Jurkat, Clone E6-1 (cell line): ENCODE measurements around the gene LDLRAP1.

ENCODE experiments used
- DNase-seq: peaks from one replicate; pipeline ENCODE4 v3.0.0-alpha.2; 2011; ENCODE audit warnings: low read depth, low spot score
- H3K4me3 ChIP-seq: 2 replicates; pipeline ENCODE4 v1.5.1; 2011; ENCODE audit warnings: mild to moderate bottlenecking, low read length, control low read depth, moderate library complexity

The LDLRAP1 gene

DNA sequence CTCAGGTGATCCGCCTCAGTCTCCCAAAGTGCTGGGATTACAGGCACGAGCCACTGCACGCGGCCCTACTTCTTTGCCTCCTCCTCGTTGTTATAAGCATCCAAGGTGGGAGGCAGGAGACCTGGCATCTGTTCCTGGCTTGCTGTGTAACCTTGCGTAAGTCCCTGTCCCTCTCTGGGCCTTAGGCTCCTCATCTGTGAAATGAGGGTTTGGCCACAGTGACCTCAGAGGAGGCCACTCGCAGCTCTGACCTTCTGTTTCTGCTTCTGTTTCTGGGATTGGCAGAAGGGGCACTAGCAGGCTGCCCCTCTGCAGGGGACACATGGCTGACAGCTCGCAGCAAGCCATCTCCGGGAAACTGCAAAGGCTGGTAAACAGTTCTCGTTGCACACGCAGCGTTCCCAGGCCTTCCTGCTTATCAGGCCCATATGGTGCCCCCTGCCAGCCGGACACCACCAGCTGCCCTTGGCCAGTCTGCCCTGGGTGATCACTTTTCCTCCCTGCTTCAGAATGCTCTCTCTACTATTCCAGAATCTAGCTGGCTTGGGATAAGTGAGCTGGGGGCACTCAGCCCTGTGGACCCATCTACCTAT, 2.6 kb upstream of the LDLRAP1 start:
- H3K4me3 ChIP-seq, result no peak overlapping the region
- no peak for DNase-seq

DNA sequence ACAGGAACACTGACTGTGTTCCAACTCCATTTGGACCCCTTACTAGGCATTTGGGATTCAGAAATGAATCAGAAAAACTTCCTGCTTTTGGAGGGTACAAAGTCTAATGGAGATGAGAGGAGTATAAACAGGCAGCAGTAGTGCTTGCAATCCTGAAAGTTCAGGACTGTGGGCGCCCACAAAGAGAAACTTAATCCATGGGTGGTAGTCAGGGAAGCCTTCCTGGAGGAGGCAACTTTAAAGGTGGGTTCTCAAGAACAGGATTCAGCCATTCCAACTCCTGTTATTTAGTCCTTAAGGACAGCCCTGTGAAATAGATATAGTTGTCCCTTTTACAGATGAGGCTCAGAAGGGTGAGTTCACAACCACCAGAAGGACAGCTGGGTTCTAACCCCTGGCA, 2.0 kb upstream of the LDLRAP1 start:
- no peak overlapping the region for H3K4me3 ChIP-seq
- DNase-seq, result no peak

DNA sequence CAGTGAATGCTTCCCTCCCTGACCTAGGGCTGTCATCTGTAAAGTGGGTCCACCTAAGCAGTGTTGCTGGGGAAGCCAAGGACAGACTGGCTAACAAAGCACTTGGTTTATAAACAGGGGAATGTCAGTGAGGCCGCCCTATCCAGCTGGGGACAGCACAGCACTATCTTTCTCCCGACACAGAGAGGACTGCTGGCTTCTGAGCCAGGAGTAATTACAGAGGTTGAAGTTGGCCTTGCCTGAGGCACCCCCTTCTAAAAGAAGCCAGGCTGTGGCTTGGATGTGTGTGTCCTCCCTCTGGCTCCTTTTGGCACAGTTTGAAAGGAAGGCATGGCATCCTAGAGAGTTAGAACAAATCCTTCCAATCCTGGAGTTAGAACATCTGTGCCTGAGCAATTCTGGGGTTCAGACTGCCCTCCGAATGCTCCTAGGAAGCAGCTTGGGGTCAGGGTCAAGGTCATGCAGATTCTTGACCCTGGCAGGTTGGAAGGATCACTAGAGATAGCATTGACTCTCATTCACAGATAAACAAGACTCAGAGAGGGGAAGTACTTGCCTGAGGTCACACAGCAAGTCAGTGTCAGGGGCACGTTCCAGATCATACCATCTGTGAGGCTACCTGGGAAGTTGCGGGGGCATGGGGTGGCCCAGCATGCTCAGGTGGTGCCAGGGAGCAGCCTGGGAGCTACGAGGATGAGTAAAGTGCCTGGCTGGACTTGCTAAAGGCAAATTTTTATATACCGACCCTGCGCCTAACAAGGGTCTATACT, 1.3 kb upstream of the LDLRAP1 start:
- no peak overlapping the region for H3K4me3 ChIP-seq
- DNase-seq, result no peak

DNA sequence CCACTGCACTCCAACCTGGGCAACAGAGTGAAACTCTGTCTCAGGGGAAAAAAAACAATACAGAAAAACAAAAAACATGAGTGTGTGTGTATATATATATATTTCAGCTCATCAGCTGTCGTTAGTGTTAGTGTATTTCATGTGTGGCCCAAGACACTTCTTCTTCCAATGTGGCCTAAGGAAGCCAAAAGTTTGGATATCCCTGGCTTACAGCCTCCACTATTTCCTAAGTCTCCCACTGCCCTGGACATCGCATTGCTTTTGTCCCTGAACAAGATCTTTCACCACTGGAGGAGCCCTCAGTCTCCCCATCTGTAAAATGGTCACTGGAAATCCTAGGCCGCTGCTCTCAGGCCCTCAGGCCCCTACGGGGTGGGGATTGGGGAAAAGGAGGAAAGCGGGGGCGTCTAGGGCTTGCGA, 391 bp upstream of the LDLRAP1 start:
- no peak overlapping the region for H3K4me3 ChIP-seq
- no peak for DNase-seq

- no peak for DNase-seq
Observed at GRCh38 chr1:25544243-25544764, 898 bp downstream of the LDLRAP1 start.

GRCh38 chr1:25544819-25545218, 1.4 kb downstream of the LDLRAP1 start:
- no peak overlapping the region for H3K4me3 ChIP-seq
- DNase-seq, result no peak

More at GRCh38 chr1:25544243-25544764, 898 bp downstream of the LDLRAP1 start:
- H3K4me3 ChIP-seq, result peak overlapping the region; percentile 50

GRCh38 chr1:25545767-25546166, 2.4 kb downstream of the LDLRAP1 start:
- H3K4me3 ChIP-seq, result no peak overlapping the region
- no peak for DNase-seq

DNA sequence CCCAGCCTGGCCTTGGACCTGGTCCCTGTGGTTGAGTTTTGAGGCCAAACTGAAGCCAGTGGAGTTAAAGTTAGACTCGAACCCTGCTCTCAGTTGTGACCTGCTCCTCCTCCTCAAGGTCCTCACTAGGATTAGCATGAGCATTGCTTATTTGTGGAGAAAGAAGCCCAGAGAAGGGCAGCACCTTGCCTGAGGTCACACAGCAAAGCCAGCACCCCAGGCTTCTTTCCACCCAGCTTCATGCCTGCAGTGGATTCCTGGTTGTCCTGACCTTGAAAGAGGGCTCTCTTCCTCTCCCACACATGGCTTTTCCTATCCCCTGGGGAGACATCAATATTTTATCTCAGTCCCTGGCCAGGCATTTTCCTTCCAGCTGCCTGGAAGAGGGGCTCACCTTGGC, 2.8 kb downstream of the LDLRAP1 start:
- H3K4me3 ChIP-seq, result no peak overlapping the region
- DNase-seq, result no peak

GRCh38 chr1:25548601-25549000, 5.2 kb downstream of the LDLRAP1 start:
- no peak overlapping the region for H3K4me3 ChIP-seq
- DNase-seq, result no peak

- H3K4me3 ChIP-seq, result no peak overlapping the region
- DNase-seq, result peak; percentile 63
Observed at GRCh38 chr1:25549273-25550154, 6.1 kb downstream of the LDLRAP1 start.

GRCh38 chr1:25550155-25550506, 6.7 kb downstream of the LDLRAP1 start:
- no peak overlapping the region for H3K4me3 ChIP-seq
- DNase-seq, result no peak

GRCh38 chr1:25550683-25551310, 7.4 kb downstream of the LDLRAP1 start:
- no peak for DNase-seq
- H3K4me3 ChIP-seq, result no peak overlapping the region

DNA sequence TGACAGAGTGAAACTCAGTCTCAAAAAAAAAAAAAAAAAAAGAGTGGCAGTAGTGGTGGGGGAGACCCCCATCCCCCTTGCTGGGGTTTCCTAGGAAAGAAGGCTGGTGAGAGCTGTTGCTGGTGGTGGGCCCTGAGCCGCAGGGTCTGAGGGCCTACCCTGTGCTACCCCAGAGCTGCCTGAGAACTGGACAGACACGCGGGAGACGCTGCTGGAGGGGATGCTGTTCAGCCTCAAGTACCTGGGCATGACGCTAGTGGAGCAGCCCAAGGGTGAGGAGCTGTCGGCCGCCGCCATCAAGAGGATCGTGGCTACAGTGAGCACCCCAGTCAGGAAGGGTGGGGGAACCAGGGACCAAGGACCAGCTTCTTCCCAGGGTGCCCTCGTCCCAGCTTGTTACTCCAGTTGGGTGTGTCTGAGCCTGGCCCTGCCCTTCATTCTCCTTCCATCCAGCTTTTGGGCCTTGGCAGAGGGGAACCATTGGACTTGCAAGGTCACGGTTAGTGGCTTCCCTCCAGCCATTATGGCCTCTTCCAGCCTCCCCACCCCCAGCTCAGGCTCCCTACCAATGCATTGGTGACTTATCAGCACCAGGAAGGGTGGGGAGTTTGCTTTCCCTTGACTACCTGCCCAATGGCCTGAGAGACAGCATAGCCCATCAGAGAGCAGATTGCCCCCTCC, 10.5 kb downstream of the LDLRAP1 start:
- no peak for DNase-seq
- H3K4me3 ChIP-seq, result no peak overlapping the region

GRCh38 chr1:25554430-25554780, 11.0 kb downstream of the LDLRAP1 start:
- no peak for DNase-seq
- H3K4me3 ChIP-seq, result no peak overlapping the region

DNA sequence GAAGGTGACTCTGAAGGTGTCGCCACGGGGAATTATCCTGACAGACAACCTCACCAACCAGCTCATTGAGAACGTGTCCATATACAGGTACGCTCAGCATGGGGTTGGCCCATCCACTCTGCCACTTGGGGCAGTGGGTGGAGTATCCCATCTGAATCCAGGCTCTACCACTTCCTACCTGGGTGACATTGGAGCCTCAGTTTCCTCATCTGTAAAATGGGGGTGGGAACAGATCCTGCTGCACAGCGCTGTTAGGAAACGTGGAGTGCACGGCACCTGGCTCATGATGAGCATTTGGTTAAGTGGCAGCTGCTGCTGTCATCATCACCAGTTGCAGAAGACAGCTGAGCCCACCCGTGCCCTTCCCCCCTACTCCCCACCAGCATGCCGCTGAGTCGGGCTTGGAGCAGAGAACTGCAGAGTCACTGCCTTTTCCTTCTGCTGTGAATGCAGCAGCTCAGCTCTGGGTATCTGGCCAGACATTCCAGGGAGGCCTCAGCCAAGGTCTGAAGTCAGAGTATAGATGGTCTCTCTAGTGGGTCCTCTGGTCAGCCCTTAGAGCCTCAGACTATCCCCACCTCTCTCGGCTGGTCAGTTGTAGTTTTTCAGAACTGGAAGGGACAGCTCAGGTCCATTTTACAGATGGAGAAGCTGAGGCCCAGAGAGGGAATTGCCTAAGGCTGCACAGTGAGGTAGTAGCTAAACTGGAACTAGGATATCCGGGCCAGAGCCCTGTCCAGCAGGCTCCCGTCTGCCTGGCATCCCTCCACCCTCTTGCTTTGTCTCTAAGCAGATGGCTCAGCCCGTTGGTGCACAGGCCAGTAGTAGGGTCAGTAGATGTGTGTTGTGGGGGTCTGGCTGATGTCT, 11.7 kb downstream of the LDLRAP1 start:
- H3K4me3 ChIP-seq, result no peak overlapping the region
- DNase-seq, result no peak

DNA sequence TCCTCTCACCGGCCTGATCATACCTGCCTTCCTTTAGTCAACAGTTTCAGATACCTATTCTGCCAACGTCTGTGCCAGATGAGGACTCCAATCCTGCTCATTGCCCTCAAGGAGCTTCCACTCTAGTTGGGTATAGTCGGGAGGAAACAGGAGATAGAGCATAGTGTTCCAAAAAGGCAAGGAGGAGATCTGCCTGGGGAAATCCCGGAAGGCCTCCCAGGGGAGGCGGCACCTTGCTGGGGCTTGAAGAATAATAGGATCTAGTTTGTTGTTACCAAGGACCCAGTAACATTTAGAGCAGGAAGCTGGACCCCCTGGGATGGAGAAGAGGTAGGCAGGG, 12.3 kb downstream of the LDLRAP1 start:
- no peak overlapping the region for H3K4me3 ChIP-seq
- DNase-seq, result no peak

GRCh38 chr1:25556132-25556670, 12.8 kb downstream of the LDLRAP1 start:
- DNase-seq, result no peak
- no peak overlapping the region for H3K4me3 ChIP-seq
